SK-N-SH (cell line): ENCODE data around the gene MACROD2. TPM values are rescaled to one million over a fixed set of nuclear protein-coding genes. Genes with fewer than 3 reads are reported as not detected.

Experiments used
- CTCF ChIA-PET: fragments of 300-600, 350-600 bp; formaldehyde crosslinking; extraction: SDS; loops from one replicate; lab custom pipeline; 2021; lab: Yijun Ruan, JAX
- POLR2A ChIA-PET: fragments of 350-600 bp; sonication (Branson Sonifier 250); formaldehyde crosslinking; extraction: SDS; loops from one replicate; lab custom pipeline; 2020; ENCODE audit warnings: antibody characterized with exemption, inconsistent platforms; lab: Yijun Ruan, JAX
- DNase-seq: peaks from one replicate; pipeline ENCODE4 v3.0.0; 2012
- H2AFZ ChIP-seq: fragments of 200-600 bp; sonication (generic); 2 replicates; pipeline ENCODE4 v1.8.1; 2016; ENCODE audit warnings: antibody characterized with exemption, mild to moderate bottlenecking, low read depth
- H3F3A ChIP-seq: fragments of 200-600 bp; sonication (generic); replicated peaks from 2 replicates; pipeline ENCODE3; 2016; ENCODE audit warnings: antibody characterized with exemption, mild to moderate bottlenecking; ENCODE audit not compliant: insufficient read depth
- H3K27ac ChIP-seq, 2 experiments: fragments of 200-500 bp in 1 of 2; fragments of 200-600 bp in 1 of 2; sonication (Bioruptor generic) in 1 of 2; sonication (generic), shearing (Covaris generic) in 1 of 2; 2 replicates each; pipeline versions ENCODE4 v1.5.1 to v1.6.1; 2014 to 2016; ENCODE audit warnings: low read depth in 2 of 2, inconsistent platforms in 1 of 2, low read length in 1 of 2, mild to moderate bottlenecking in 1 of 2, mixed read lengths in 1 of 2
- H3K27me3 ChIP-seq: fragments of 200-600 bp; sonication (generic), shearing (Covaris generic); 2 replicates; pipeline ENCODE4 v1.6.1; 2016; ENCODE audit warnings: mixed run types; ENCODE audit not compliant: insufficient read depth
- H3K36me3 ChIP-seq, 2 experiments: fragments of 200-500 bp in 1 of 2; fragments of 200-600 bp in 1 of 2; sonication (Bioruptor generic) in 1 of 2; sonication (generic) in 1 of 2; replicated peaks in 1 of 2; 2 replicates each; pipeline versions ENCODE3 to v1.5.1; 2014 to 2016; ENCODE audit warnings: low read length in 1 of 2, mild to moderate bottlenecking in 1 of 2; ENCODE audit not compliant: insufficient read depth in 2 of 2, control insufficient read depth in 1 of 2
- H3K4me1 ChIP-seq, 2 experiments: fragments of 200-500 bp in 1 of 2; fragments of 200-600 bp in 1 of 2; sonication (Bioruptor generic) in 1 of 2; sonication (generic), shearing (Covaris generic) in 1 of 2; 2 replicates each; pipeline versions ENCODE4 v1.5.1 to v1.6.1; 2014 to 2016; ENCODE audit warnings: low read depth in 1 of 2, low read length in 1 of 2, mixed run types in 1 of 2; ENCODE audit not compliant: insufficient read depth in 2 of 2, control insufficient read depth in 1 of 2
- H3K4me2 ChIP-seq: fragments of 200-600 bp; sonication (generic), shearing (Covaris generic); 2 replicates; pipeline ENCODE4 v1.6.1; 2017; ENCODE audit warnings: mixed run types
- H3K4me3 ChIP-seq, 2 experiments: fragments of 200-500 bp in 1 of 2; fragments of 200-600 bp in 1 of 2; sonication (Bioruptor generic) in 1 of 2; sonication (generic), shearing (Covaris generic) in 1 of 2; 2 replicates each; pipeline versions ENCODE4 v1.5.1 to v1.8.1; 2014 to 2016; ENCODE audit warnings: low read depth in 2 of 2, inconsistent platforms in 1 of 2, low read length in 1 of 2, mild to moderate bottlenecking in 1 of 2, mixed read lengths in 1 of 2, moderate library complexity in 1 of 2
- H3K79me2 ChIP-seq: fragments of 200-600 bp; sonication (generic); 2 replicates; pipeline ENCODE4 v1.8.1; 2017; ENCODE audit warnings: mild to moderate bottlenecking; ENCODE audit not compliant: insufficient read depth
- H3K9ac ChIP-seq: fragments of 200-600 bp; sonication (generic); 2 replicates; pipeline ENCODE4 v1.6.1; 2017; ENCODE audit warnings: mixed run types
- H3K9me2 ChIP-seq: fragments of 200-600 bp; sonication (generic); 2 replicates; pipeline ENCODE4 v1.6.1; 2017; ENCODE audit warnings: mixed run types
- H3K9me3 ChIP-seq: fragments of 200-600 bp; sonication (generic); 2 replicates; pipeline ENCODE4 v1.6.1; 2017; ENCODE audit warnings: mixed run types, mild to moderate bottlenecking, moderate library complexity
- H4K20me1 ChIP-seq: fragments of 200-600 bp; sonication (generic); 2 replicates; pipeline ENCODE4 v1.6.1; 2017; ENCODE audit warnings: mild to moderate bottlenecking, mixed run types; ENCODE audit not compliant: insufficient read depth
- CHD2 ChIP-seq: fragments of 150-350 bp; IDR thresholded peaks from 2 replicates; pipeline ENCODE4 v1.6.1; 2018; ENCODE audit warnings: low read length; ENCODE audit not compliant: partially characterized antibody
- EZH2phosphoT487 ChIP-seq: fragments of 200-600 bp; sonication (generic); IDR thresholded peaks from 2 replicates; pipeline ENCODE4 v1.6.1; 2017; ENCODE audit warnings: low read depth, mixed run types, mild to moderate bottlenecking, antibody characterized with exemption, moderate library complexity, borderline replicate concordance
- GATA2 ChIP-seq: sonication (generic); formaldehyde crosslinking; IDR thresholded peaks from 2 replicates; pipeline ENCODE4 v1.5.0; 2020; ENCODE audit warnings: mild to moderate bottlenecking, missing genetic modification reagents
- JUND ChIP-seq: IDR thresholded peaks from 2 replicates; pipeline ENCODE4 v1.4.0; 2012
- MEF2A ChIP-seq: IDR thresholded peaks from 2 replicates; pipeline ENCODE4 v1.4.0; 2012; ENCODE audit warnings: low read depth, borderline replicate concordance
- MXI1 ChIP-seq: IDR thresholded peaks from 2 replicates; pipeline ENCODE4 v1.6.1; 2012; ENCODE audit warnings: mild to moderate bottlenecking, low read depth, low read length, improper control_type of control experiment
- NFIC ChIP-seq: IDR thresholded peaks from 2 replicates; pipeline ENCODE4 v1.4.0; 2012; ENCODE audit warnings: borderline replicate concordance
- NRF1 ChIP-seq: IDR thresholded peaks from 2 replicates; pipeline ENCODE4 v1.6.1; 2012; ENCODE audit warnings: low read depth, mild to moderate bottlenecking, low read length
- RAD21 ChIP-seq: IDR thresholded peaks from 2 replicates; pipeline ENCODE4 v1.6.1; 2012; ENCODE audit warnings: mild to moderate bottlenecking, low read length
- RCOR1 ChIP-seq: fragments of 150-350 bp; IDR thresholded peaks from 2 replicates; pipeline ENCODE4 v1.6.1; 2017; ENCODE audit warnings: antibody characterized with exemption, low read length
- RFX5 ChIP-seq: IDR thresholded peaks from 2 replicates; pipeline ENCODE4 v1.6.1; 2012; ENCODE audit warnings: mild to moderate bottlenecking, improper control_type of control experiment, low read length
- SIN3A ChIP-seq: IDR thresholded peaks from 2 replicates; pipeline ENCODE4 v1.6.1; 2012; ENCODE audit warnings: low read depth, mild to moderate bottlenecking, low read length, moderate library complexity, borderline replicate concordance
- SMC3 ChIP-seq: IDR thresholded peaks from 2 replicates; pipeline ENCODE4 v1.6.1; 2012; ENCODE audit warnings: low read depth, low read length, improper control_type of control experiment
- TAF1 ChIP-seq: IDR thresholded peaks from 2 replicates; pipeline ENCODE4 v1.6.1; 2012; ENCODE audit warnings: low read depth, mild to moderate bottlenecking, low read length, moderate library complexity, borderline replicate concordance
- TCF12 ChIP-seq: IDR thresholded peaks from 2 replicates; pipeline ENCODE4 v1.4.0; 2012
- TEAD4 ChIP-seq: IDR thresholded peaks from 2 replicates; pipeline ENCODE4 v1.4.0; 2012; ENCODE audit warnings: mild to moderate bottlenecking, borderline replicate concordance; ENCODE audit not compliant: insufficient read depth
- WGBS: methylation state at CpG from one replicate; pipeline ENCODE4 v1.1.6; 2017; ENCODE audit warnings: low lambda C conversion rate; 5-methylcytosine and 5-hydroxymethylcytosine counted together
- polyA plus RNA-seq, 3 experiments: library from polyadenylated mRNA; depleted of rRNA; stranded (reverse); fragments of >200 nt; gene quantifications; 2 replicates each; pipeline ENCODE4 v1.2.3, GENCODE V29; 2012
- TF ChIP-seq, protein P1 (sequence below): IDR thresholded peaks from 2 replicates; pipeline ENCODE4 v1.4.0; 2012; ENCODE audit warnings: low read depth, borderline replicate concordance
- TF ChIP-seq, protein P2 (sequence below): fragments of 200-600 bp; sonication (generic); IDR thresholded peaks from 2 replicates; pipeline ENCODE4 v1.6.1; 2017; ENCODE audit warnings: antibody characterized with exemption, mild to moderate bottlenecking, moderate library complexity
- TF ChIP-seq, protein P3 (sequence below): fragments of 150-350 bp; IDR thresholded peaks from 2 replicates; pipeline ENCODE4 v1.6.1; 2017; ENCODE audit warnings: antibody characterized with exemption, low read length, low read depth, borderline replicate concordance
- TF ChIP-seq, protein P4 (sequence below): IDR thresholded peaks from 2 replicates; pipeline ENCODE4; 2012

MACROD2 gene
- polyA plus RNA-seq, 1 of the 3 experiments (the other 2 are of a cell fraction), result 0.33 TPM

DNA sequence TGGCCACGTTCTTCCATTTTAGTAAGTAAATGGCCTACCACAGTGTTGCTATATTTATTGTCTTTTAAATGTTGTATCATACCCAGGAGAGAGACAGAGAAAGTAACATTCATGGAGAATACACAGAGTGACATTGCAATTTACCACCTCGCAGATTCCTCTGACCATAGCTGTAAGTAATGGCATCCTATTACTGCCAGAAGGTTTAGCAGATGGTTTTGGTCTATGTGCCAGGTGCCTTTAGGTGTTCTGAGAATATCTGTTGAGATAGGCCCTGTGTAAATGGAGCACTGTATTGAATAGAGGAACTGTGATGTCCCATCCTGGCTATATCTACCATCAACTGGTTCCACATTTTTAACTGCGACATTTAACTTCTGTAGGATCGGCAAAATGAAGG lies 2018.3 kb downstream of the MACROD2 start:
- POLR2A ChIA-PET, result no interaction called here
- no peaks in the 10 kb centered on the region for H3K79me2 ChIP-seq
- H2AFZ ChIP-seq, result no peak overlapping the region
- no peak overlapping the region for H3K9ac ChIP-seq
- no peaks in the 10 kb centered on the region for H3K9me3 ChIP-seq
- no peaks in the 10 kb centered on the region for H3K36me3 ChIP-seq
- no peak overlapping the region; a peak in 1 of 4 replicates for H3K27ac ChIP-seq
- H3K27me3 ChIP-seq, result no peaks in the 10 kb centered on the region
- H3K4me1 ChIP-seq, result peaks cover 0 to 3% of the 10 kb centered on the region in 2 experiments; a peak in 1 of 4 replicates
- H4K20me1 ChIP-seq, result no peaks in the 10 kb centered on the region
- WGBS, result 53% methylated on average over 4 of the region's 4 CpGs
- no peak for DNase-seq
- H3F3A ChIP-seq, result no peaks in the 10 kb centered on the region
- CTCF ChIA-PET, result no interaction called here
- H3K4me2 ChIP-seq, result no peak overlapping the region
- TF ChIP-seq, protein P1, sequence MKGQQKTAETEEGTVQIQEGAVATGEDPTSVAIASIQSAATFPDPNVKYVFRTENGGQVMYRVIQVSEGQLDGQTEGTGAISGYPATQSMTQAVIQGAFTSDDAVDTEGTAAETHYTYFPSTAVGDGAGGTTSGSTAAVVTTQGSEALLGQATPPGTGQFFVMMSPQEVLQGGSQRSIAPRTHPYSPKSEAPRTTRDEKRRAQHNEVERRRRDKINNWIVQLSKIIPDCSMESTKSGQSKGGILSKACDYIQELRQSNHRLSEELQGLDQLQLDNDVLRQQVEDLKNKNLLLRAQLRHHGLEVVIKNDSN, result no peak
- no peak for TF ChIP-seq TEAD4
- H3K4me3 ChIP-seq, result no peak overlapping the region
- H3K9me2 ChIP-seq, result no peaks in the 10 kb centered on the region

DNA sequence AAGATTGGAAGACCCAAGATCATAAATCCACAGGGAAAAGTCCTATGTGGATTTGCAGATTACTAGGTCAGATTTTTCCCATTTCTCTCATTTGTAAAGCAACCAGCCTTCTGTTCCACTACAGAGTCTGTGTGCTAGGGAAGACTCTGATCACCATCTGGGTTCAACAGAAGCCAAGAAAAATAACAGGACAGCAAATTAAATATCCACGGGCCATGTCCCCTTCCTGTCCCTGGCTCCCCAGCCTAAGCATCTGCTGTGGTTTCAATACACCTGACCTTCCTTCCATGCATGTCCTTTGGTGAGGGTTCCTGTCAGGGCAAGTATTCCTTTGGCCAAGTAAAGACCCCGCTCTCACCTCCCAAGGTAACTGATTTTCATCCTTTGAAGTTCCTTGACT lies 2019.1 kb downstream of the MACROD2 start:
- Histone ChIP-seq H3K36me3 (no peaks in the 10 kb centered on the region), H3K9me2 (no peaks in the 10 kb centered on the region), H4K20me1 (no peaks in the 10 kb centered on the region), H3K4me2 (no peak overlapping the region), H3K79me2 (no peaks in the 10 kb centered on the region), H2AFZ (no peak overlapping the region), H3K4me3 (no peak overlapping the region), H3K27ac (peak overlapping the region in 1 of 2 experiments; percentile 39; a peak in 1 of 4 replicates), H3K4me1 (peaks cover 0 to 3% of the 10 kb centered on the region in 2 experiments; a peak in 1 of 4 replicates), H3F3A (no peaks in the 10 kb centered on the region), H3K9me3 (no peaks in the 10 kb centered on the region), H3K27me3 (no peaks in the 10 kb centered on the region), H3K9ac (no peak overlapping the region)
- TF ChIP-seq RCOR1, result no peak
- TF ChIP-seq, protein P2, sequence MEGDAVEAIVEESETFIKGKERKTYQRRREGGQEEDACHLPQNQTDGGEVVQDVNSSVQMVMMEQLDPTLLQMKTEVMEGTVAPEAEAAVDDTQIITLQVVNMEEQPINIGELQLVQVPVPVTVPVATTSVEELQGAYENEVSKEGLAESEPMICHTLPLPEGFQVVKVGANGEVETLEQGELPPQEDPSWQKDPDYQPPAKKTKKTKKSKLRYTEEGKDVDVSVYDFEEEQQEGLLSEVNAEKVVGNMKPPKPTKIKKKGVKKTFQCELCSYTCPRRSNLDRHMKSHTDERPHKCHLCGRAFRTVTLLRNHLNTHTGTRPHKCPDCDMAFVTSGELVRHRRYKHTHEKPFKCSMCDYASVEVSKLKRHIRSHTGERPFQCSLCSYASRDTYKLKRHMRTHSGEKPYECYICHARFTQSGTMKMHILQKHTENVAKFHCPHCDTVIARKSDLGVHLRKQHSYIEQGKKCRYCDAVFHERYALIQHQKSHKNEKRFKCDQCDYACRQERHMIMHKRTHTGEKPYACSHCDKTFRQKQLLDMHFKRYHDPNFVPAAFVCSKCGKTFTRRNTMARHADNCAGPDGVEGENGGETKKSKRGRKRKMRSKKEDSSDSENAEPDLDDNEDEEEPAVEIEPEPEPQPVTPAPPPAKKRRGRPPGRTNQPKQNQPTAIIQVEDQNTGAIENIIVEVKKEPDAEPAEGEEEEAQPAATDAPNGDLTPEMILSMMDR, result no peak
- TF ChIP-seq, protein P1, result no peak
- TF ChIP-seq MEF2A, result no peak
- TF ChIP-seq RFX5, result no peak
- TF ChIP-seq TEAD4, result no peak
- TF ChIP-seq, protein P3, sequence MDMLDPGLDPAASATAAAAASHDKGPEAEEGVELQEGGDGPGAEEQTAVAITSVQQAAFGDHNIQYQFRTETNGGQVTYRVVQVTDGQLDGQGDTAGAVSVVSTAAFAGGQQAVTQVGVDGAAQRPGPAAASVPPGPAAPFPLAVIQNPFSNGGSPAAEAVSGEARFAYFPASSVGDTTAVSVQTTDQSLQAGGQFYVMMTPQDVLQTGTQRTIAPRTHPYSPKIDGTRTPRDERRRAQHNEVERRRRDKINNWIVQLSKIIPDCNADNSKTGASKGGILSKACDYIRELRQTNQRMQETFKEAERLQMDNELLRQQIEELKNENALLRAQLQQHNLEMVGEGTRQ, result no peak
- TF ChIP-seq MXI1, result no peak
- TF ChIP-seq NRF1, result no peak
- TF ChIP-seq CHD2, result no peak
- no peak for TF ChIP-seq TAF1
- TF ChIP-seq SMC3, result no peak
- TF ChIP-seq NFIC, result no peak
- TF ChIP-seq EZH2phosphoT487, result no peak
- no peak for TF ChIP-seq GATA2 (CRISPR knock-in tag)
- no peak for TF ChIP-seq SIN3A
- TF ChIP-seq JUND, result no peak
- no peak for TF ChIP-seq RAD21
- no peak for TF ChIP-seq TCF12
- TF ChIP-seq, protein P4, sequence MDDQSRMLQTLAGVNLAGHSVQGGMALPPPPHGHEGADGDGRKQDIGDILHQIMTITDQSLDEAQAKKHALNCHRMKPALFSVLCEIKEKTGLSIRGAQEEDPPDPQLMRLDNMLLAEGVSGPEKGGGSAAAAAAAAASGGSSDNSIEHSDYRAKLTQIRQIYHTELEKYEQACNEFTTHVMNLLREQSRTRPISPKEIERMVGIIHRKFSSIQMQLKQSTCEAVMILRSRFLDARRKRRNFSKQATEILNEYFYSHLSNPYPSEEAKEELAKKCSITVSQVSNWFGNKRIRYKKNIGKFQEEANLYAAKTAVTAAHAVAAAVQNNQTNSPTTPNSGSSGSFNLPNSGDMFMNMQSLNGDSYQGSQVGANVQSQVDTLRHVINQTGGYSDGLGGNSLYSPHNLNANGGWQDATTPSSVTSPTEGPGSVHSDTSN, result no peak
- ChIA-PET CTCF (no interaction called here), POLR2A (no interaction called here)
- peak; percentile 22 for DNase-seq
- WGBS, result 22% methylated on average over 2 of the region's 2 CpGs
